Mesothelial cell of epicardium (in vitro differentiated cells): ENCODE results near the gene SLC17A5. TPM values are rescaled to one million over a fixed set of nuclear protein-coding genes. Genes with fewer than 3 reads are reported as not detected.
"Not testable (repeated sequence)": the region's sequence is repeated elsewhere in the genome, so short reads cannot be mapped to it uniquely, and the experiment has no call there.

Experiments used
- DNase-seq, 2 experiments: peaks; one replicate each; pipeline ENCODE4 v3.0.0; 2021; ENCODE audit warnings: low spot score in 2 of 2; ENCODE audit not compliant: unreplicated experiment in 2 of 2
- H3K27ac Mint-ChIP-seq: 2 replicates; pipeline ENCODE4 v1.8.0; 2021; ENCODE audit warnings: mixed read lengths
- H3K27me3 Mint-ChIP-seq: 2 replicates; pipeline ENCODE4 v1.8.0; 2021; ENCODE audit warnings: low read depth, mixed read lengths
- H3K36me3 Mint-ChIP-seq: 2 replicates; pipeline ENCODE4 v1.8.0; 2021; ENCODE audit warnings: mixed read lengths
- H3K4me1 Mint-ChIP-seq: 2 replicates; pipeline ENCODE4 v1.8.0; 2021; ENCODE audit warnings: mixed read lengths
- H3K4me3 Mint-ChIP-seq: 2 replicates; pipeline ENCODE4 v1.8.0; 2021; ENCODE audit warnings: mild to moderate bottlenecking, moderate library complexity, mixed read lengths
- H3K9me3 Mint-ChIP-seq: 2 replicates; pipeline ENCODE4 v1.8.0; 2021; ENCODE audit warnings: mixed read lengths
- CTCF ChIP-seq: fragments of 200-600 bp; sonication (generic); IDR thresholded peaks from one replicate; pipeline ENCODE4 v1.5.0; 2021; ENCODE audit warnings: antibody characterized with exemption; ENCODE audit not compliant: unreplicated experiment
- total RNA-seq: library from RNA; stranded (reverse); gene quantifications from 3 replicates; pipeline ENCODE4 v1.2.1, GENCODE V29; 2021

Gene SLC17A5
- total RNA-seq, 1 donor from 2014 or later = 11.8 TPM

- no peak overlapping the region for H3K4me3 Mint-ChIP-seq
- no peak for DNase-seq
- no peak for TF ChIP-seq CTCF
- H3K27ac Mint-ChIP-seq = no peak overlapping the region
- H3K9me3 Mint-ChIP-seq = no peaks in the 10 kb centered on the region
- H3K36me3 Mint-ChIP-seq = peaks cover 10% of the 10 kb centered on the region
- no peaks in the 10 kb centered on the region for H3K27me3 Mint-ChIP-seq
- peaks cover 21% of the 10 kb centered on the region for H3K4me1 Mint-ChIP-seq
These were observed 17.7 kb downstream of the SLC17A5 start for GRCh38 chr6:73636048-73636447.

DNA sequence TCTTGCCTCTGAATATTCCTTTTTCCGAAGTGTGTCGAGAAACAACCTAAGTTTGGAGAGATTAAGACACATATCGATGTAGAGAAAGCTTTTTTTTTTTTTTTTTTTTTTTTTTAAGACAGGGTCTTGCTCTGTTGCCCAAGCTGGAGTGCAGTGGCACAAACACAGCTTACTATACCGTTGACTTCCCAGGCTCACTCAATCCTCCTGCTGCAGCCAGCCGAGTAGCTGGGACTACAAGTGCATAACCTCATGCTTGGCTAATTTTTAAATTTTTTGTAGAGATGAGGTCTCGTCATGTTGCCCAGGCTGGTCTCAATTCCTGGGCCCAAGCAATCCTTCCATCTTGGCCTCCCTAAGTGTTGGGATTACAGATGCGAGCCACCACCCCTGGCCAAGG lies 21.4 kb downstream of the SLC17A5 start:
- TF ChIP-seq CTCF = no peak
- Mint-ChIP-seq H3K4me1 (peaks cover 10% of the 10 kb centered on the region), H3K36me3 (peaks cover 15% of the 10 kb centered on the region), H3K27me3 (no peaks in the 10 kb centered on the region), H3K9me3 (no peaks in the 10 kb centered on the region), H3K27ac (no peak overlapping the region), H3K4me3 (no peak overlapping the region)
- no peak for DNase-seq

DNA sequence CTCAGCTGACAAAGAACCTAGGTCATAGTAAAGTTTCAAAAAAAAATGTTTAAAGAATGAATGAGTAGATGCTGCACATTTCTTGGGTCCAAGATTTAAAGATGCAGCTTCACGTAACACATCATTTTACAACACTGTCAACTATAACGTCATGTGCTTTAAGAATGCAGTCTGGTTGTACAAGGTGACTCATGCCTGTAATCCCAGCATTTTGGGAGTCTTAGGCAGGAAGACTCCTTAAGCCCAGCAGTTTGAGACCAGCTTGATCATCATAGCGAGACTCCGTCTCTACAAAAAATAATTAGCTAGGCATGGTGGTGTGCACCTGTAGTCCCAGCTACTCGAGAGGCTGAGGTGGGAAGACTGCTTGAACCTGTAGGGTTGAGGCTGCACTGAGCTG lies 21.9 kb downstream of the SLC17A5 start:
- Mint-ChIP-seq H3K4me1 (peaks cover 10% of the 10 kb centered on the region), H3K27me3 (no peaks in the 10 kb centered on the region), H3K27ac (peak overlapping the region; percentile 21), H3K9me3 (no peaks in the 10 kb centered on the region), H3K36me3 (peaks cover 15% of the 10 kb centered on the region), H3K4me3 (no peak overlapping the region)
- DNase-seq = no peak
- TF ChIP-seq CTCF = no peak

DNA sequence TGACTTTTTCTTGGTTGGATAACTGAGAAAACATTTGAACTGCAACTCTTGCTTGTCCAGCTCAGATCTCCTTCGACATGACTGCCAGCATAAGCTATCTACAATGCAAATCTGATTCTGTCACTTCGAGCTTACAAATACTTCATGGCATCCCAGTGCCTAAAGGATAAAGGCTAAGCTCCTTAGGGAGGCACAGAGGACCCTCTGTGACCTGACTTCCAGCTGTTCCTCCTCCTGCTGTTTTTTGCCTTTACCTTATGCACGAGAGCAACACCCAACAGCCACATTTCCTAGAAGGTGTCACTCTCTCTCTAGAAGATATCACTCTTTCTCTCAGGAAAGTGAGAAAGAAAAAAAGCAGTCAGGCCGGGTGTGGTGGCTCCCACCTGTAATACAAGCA lies 23.4 kb downstream of the SLC17A5 start:
- Mint-ChIP-seq H3K27me3 (no peaks in the 10 kb centered on the region), H3K9me3 (no peaks in the 10 kb centered on the region), H3K4me1 (peaks cover 4% of the 10 kb centered on the region), H3K27ac (no peak overlapping the region), H3K36me3 (peaks cover 17% of the 10 kb centered on the region), H3K4me3 (no peak overlapping the region)
- no peak for TF ChIP-seq CTCF
- DNase-seq = no peak

DNA sequence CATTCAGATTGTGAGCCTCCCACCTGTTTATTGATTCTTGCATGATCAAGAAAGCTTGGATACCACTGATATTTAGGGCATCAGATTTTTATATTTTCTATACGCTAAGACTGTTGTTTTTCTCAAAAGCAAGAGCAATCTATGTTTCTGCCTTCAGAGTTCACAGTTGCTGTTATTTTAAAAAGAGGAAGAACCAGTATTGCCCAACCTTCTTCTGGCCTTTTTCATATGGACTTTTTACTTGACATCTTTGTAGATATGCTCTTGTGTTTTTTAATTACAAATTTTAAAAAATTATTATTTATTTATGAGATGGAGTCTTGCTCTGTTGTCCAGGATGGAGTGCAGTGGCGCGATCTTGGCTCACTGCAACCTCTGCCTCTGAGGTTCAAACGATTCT lies 28.9 kb downstream of the SLC17A5 start:
- H3K27ac Mint-ChIP-seq = no peak overlapping the region

GRCh38 chr6:73623480-73623879 lies 30.3 kb downstream of the SLC17A5 start:
- not testable (repeated sequence) for H3K9me3 Mint-ChIP-seq, H3K4me3 Mint-ChIP-seq, H3K4me1 Mint-ChIP-seq, H3K27me3 Mint-ChIP-seq, H3K36me3 Mint-ChIP-seq, DNase-seq, H3K27ac Mint-ChIP-seq

More for the DNA sequence above, 28.9 kb downstream of the SLC17A5 start:
- Mint-ChIP-seq H3K36me3 (peaks cover 4% of the 10 kb centered on the region), H3K4me1 (no peaks in the 10 kb centered on the region), H3K9me3 (no peaks in the 10 kb centered on the region), H3K4me3 (no peak overlapping the region), H3K27me3 (no peaks in the 10 kb centered on the region)
- DNase-seq = no peak
- no peak for TF ChIP-seq CTCF

GRCh38 chr6:73618082-73618481 lies 35.7 kb downstream of the SLC17A5 start:
- H3K36me3 Mint-ChIP-seq, H3K4me1 Mint-ChIP-seq, H3K9me3 Mint-ChIP-seq, DNase-seq, H3K27me3 Mint-ChIP-seq, H3K4me3 Mint-ChIP-seq, H3K27ac Mint-ChIP-seq: not testable (repeated sequence)
